ENCODE measurements around the gene TNS1.
"Not testable (repeated sequence)": the region's sequence is repeated elsewhere in the genome, so short reads cannot be mapped to it uniquely, and the experiment has no call there.

Gene TNS1

DNA sequence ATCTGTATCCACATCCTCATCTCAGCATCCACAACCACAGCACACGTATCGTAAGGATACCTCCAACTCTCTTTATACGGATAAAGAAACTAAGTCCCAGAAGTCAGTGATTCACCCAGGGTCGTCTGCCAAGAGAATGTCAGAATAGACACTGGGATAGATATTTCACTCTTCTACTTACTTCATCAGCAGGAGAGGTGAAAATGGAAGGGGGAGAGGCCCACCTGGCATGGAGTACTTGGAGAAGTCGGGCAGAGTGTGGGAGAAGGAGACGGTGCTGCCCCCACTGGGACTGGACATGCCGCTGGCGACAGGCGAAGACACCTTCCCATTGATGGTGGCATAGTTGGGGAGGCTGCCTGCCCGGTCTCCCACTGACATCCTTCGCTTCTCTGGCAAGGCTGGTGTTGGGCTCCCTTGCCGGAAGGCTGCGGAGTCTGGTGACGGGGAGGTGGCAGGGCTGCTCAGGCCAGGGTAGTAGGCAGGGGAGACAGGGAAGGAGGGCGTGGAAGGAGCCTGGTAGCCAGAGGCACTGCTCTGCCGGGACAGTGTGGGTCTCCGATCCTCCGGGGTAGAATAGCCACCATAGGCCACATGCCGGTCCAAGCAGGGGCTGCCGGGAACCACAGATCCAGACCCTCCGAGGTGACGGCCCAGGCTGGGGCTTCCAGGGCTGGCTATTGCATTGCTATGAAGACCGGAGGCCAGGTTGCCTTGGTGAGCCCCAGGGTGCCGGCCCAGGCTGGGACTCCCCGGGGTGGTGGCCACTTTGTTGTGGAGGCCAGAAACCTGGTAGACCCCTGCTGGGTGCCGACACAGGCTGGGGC lies 185.1 kb downstream of the TNS1 start:
- ChIA-PET POLR2A (no interaction called here), CTCF (no interaction called here)
- DNase-seq (ENCODE audit: extremely low spot score) = no peak
- no peak for TF ChIP-seq SUZ12 (IDR thresholded peaks at IDR 0.05)
- no peak for TF ChIP-seq FOXA1 (IDR thresholded peaks at IDR 0.05)
- no peak for TF ChIP-seq FOXM1 (IDR thresholded peaks at IDR 0.05; ENCODE audit: borderline replicate concordance)

DNA sequence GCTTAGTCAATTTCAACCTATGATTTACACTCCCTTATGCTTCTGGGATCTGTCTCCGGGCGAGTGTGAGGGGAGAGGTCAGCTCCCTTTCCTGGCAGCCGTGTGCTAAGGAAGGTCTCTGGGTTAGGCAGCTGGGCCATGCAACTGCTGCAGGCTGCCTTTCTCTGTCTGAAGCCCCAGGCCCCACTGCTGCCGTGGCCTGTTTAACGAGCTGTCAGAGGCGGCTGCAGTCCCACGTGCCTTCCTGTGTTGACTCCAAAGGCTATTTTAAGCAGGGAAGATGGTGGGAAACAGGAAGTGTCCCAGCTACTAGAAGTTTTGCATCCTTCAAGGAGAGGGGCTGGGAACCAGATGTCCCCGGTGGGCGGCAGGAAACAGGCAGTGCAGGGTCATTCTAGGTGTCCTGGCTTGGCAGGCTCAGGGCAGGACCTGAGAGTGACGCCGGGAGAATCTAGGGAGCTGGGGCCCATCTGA lies 186.4 kb downstream of the TNS1 start:
- TF ChIP-seq LEF1 (IDR thresholded peaks at IDR 0.05; ENCODE audit: borderline replicate concordance) (no peak), ZNF384 (IDR thresholded peaks at IDR 0.05) (no peak), HDGF (IDR thresholded peaks at IDR 0.05; ENCODE audit: borderline replicate concordance) (no peak), SP1 (IDR thresholded peaks at IDR 0.05) (no peak), PKNOX1 (IDR thresholded peaks at IDR 0.05) (no peak), FOXM1 (IDR thresholded peaks at IDR 0.05; ENCODE audit: borderline replicate concordance) (no peak), L3MBTL2 (conservative IDR thresholded peaks at IDR 0.05) (no peak), ARNT (IDR thresholded peaks at IDR 0.05) (no peak), CTBP1 (IDR thresholded peaks at IDR 0.05; ENCODE audit: borderline replicate concordance) (no peak), FOXK2 (IDR thresholded peaks at IDR 0.05) (no peak), BHLHE40 (IDR thresholded peaks at IDR 0.05; ENCODE audit: borderline replicate concordance) (no peak), ELF4 (IDR thresholded peaks at IDR 0.05) (no peak), NFRKB (IDR thresholded peaks at IDR 0.05) (no peak), SUZ12 (IDR thresholded peaks at IDR 0.05) (no peak), FOXA1 (IDR thresholded peaks at IDR 0.05) (no peak), TARDBP (IDR thresholded peaks at IDR 0.05) (no peak)
- ChIA-PET POLR2A (no interaction called here), CTCF (interaction anchor here (0.7 kb wide), 1 partner anchor 27 kb away, joined by 3 read pairs; no protein-coding TSS in a partner anchor)
- DNase-seq (ENCODE audit: extremely low spot score) = no peak

DNA sequence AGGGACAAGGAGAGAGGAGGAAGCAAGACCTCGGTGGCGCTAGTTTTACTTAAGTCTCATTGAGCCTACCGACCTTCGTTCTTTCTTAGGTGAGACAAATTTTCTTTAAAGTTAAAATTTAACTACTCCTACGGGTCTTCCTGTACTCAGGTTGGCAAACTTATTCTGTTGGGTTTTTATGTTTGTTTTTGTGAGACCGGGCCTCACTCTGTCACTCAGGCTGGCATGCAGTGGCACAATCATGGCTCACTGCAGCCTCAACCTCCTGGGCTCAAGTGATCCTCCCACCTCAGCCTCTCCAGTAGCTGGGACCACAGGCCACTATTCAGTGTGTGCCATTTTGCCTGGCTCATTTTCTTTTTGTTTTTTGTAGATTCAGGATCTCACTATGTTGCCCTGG lies 189.0 kb downstream of the TNS1 start:
- ChIA-PET CTCF (no interaction called here), POLR2A (no interaction called here)
- TF ChIP-seq LEF1 (IDR thresholded peaks at IDR 0.05; ENCODE audit: borderline replicate concordance) (no peak), CTBP1 (IDR thresholded peaks at IDR 0.05; ENCODE audit: borderline replicate concordance) (no peak), TARDBP (IDR thresholded peaks at IDR 0.05) (no peak), SP1 (IDR thresholded peaks at IDR 0.05) (no peak)
- no peak for DNase-seq (ENCODE audit: extremely low spot score)

GRCh38 chr2:217812170-217812569 lies 190.6 kb downstream of the TNS1 start:
- ChIA-PET CTCF (no interaction called here), POLR2A (no interaction called here)
- TF ChIP-seq CTBP1 (IDR thresholded peaks at IDR 0.05; ENCODE audit: borderline replicate concordance) (no peak), FOXK2 (IDR thresholded peaks at IDR 0.05) (no peak), PKNOX1 (IDR thresholded peaks at IDR 0.05) (no peak), BHLHE40 (IDR thresholded peaks at IDR 0.05; ENCODE audit: borderline replicate concordance) (no peak), ARNT (IDR thresholded peaks at IDR 0.05) (no peak), FOXM1 (IDR thresholded peaks at IDR 0.05; ENCODE audit: borderline replicate concordance) (no peak), L3MBTL2 (conservative IDR thresholded peaks at IDR 0.05) (no peak), HDGF (IDR thresholded peaks at IDR 0.05; ENCODE audit: borderline replicate concordance) (no peak), ZNF384 (IDR thresholded peaks at IDR 0.05) (no peak), NFRKB (IDR thresholded peaks at IDR 0.05) (no peak), ELF4 (IDR thresholded peaks at IDR 0.05) (no peak), TARDBP (IDR thresholded peaks at IDR 0.05) (no peak), FOXA1 (IDR thresholded peaks at IDR 0.05) (no peak), LEF1 (IDR thresholded peaks at IDR 0.05; ENCODE audit: borderline replicate concordance) (no peak)
- DNase-seq (ENCODE audit: extremely low spot score) = no peak

DNA sequence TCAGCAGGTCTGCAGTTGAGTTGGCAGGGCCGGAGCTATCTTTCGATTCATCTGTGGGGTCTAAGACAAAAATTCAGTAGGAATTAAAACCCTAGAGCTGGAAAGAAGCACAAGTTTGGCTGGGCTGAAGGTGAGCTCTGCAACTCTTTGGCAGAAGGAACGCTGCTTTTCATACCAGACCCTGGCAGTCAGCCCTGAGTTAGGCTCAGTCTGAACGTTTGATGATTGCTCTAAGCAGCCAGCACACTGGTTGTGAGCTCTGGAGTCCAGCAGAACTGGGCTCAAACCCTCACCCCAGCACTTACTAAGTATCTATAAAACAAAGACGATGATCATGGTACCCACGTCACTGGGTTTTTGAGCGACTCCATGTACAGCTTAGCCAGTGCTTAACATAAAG lies 192.5 kb downstream of the TNS1 start:
- ChIA-PET POLR2A (no interaction called here), CTCF (no interaction called here)
- TF ChIP-seq CTBP1 (IDR thresholded peaks at IDR 0.05; ENCODE audit: borderline replicate concordance) (no peak), NFRKB (IDR thresholded peaks at IDR 0.05) (no peak)
- DNase-seq (ENCODE audit: extremely low spot score) = no peak

DNA sequence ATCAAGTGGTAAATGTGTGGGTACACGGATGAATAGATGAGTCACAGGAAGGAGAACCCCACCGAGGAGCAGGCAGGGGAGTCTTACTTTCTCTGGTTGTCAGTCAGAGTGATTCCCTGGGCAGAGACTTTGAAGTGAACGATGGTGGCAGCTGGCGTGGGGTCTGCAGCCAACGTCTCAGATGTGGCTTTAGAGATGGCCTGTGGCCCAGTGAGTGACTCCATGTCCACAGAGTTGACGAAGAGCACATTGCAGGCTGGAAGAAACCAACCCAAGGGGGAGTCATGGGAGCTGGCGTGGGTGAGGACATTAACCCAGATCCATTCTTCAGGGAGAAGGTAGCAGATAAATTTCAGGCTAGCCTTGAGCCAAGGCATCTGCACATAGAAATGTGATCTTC lies 193.1 kb downstream of the TNS1 start:
- ChIA-PET CTCF (no interaction called here), POLR2A (no interaction called here)
- TF ChIP-seq FOXK2 (IDR thresholded peaks at IDR 0.05) (no peak), CTBP1 (IDR thresholded peaks at IDR 0.05; ENCODE audit: borderline replicate concordance) (no peak), ELF4 (IDR thresholded peaks at IDR 0.05) (no peak), ARNT (IDR thresholded peaks at IDR 0.05) (no peak), SUZ12 (IDR thresholded peaks at IDR 0.05) (no peak), L3MBTL2 (conservative IDR thresholded peaks at IDR 0.05) (no peak), FOXM1 (IDR thresholded peaks at IDR 0.05; ENCODE audit: borderline replicate concordance) (no peak), NFRKB (IDR thresholded peaks at IDR 0.05) (no peak)
- DNase-seq (ENCODE audit: extremely low spot score) = no peak

DNA sequence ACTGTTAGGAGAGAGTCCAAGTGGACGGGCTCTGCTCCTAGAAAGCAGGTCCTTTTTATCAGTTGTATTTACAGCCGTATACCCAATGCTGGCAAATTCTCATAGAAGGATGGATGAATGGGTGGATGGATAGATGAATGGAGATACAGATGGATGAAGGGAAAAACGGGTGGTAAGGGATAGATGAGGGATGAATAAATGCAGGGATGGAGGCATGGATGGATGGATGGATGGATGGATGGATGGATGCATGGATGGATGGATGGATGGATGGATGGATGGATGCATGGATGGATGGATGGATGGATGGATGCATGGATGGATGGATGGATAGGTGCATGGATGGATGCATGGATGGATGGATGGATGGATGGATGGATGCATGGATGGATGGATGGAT lies 193.8 kb downstream of the TNS1 start:
- POLR2A ChIA-PET; DNase-seq (ENCODE audit: extremely low spot score); CTCF ChIA-PET: not testable (repeated sequence)

GRCh38 chr2:217808326-217808725 lies 194.5 kb downstream of the TNS1 start:
- POLR2A ChIA-PET = no interaction called here

More at GRCh38 chr2:217808326-217808725, 194.5 kb downstream of the TNS1 start:
- TF ChIP-seq SP1 (IDR thresholded peaks at IDR 0.05) = no peak
- TF ChIP-seq L3MBTL2 (conservative IDR thresholded peaks at IDR 0.05) = no peak
- TF ChIP-seq ARNT (IDR thresholded peaks at IDR 0.05) = no peak
- TF ChIP-seq ELF4 (IDR thresholded peaks at IDR 0.05) = no peak
- DNase-seq (ENCODE audit: extremely low spot score) = no peak
- CTCF ChIA-PET = no interaction called here

Measured in HEK293T (cell line).